Kidney (tissue), 14 donors: ENCODE results near the gene TLE5. TPM values are rescaled to one million over a fixed set of nuclear protein-coding genes. Genes with fewer than 3 reads are reported as not detected.

Source experiments
- DNase-seq, 5 donors: peaks; one replicate each; pipeline ENCODE4 v3.0.0-alpha.2; 2013 to 2020
- FAIRE-seq: peaks from 2 replicates; lab custom pipeline; 2012; peaks lifted over from hg19 to GRCh38; lab: Jason Lieb, UNC
- H3K27ac ChIP-seq, 2 donors: one replicate each; pipeline ENCODE4 v1.7.0; 2013; ENCODE audit warnings: low read depth in 2 of 2, low read length in 2 of 2, inconsistent platforms in 1 of 2
- H3K27me3 ChIP-seq: one replicate; pipeline ENCODE4 v1.7.1; 2013; ENCODE audit warnings: low read length, inconsistent platforms; ENCODE audit not compliant: control insufficient read depth, insufficient read depth
- H3K36me3 ChIP-seq, 3 donors: one replicate each; pipeline versions ENCODE4 v1.7.0 to v1.7.1; 2013; ENCODE audit warnings: low read length in 3 of 3, control low read depth in 1 of 3, inconsistent platforms in 1 of 3; ENCODE audit not compliant: insufficient read depth in 3 of 3, control insufficient read depth in 2 of 3
- H3K4me1 ChIP-seq, 3 donors: one replicate each; pipeline versions ENCODE4 v1.7.0 to v1.7.1; 2013; ENCODE audit warnings: low read length in 3 of 3, inconsistent platforms in 1 of 3, low read depth in 1 of 3; ENCODE audit not compliant: control insufficient read depth in 2 of 3, insufficient read depth in 2 of 3
- H3K4me3 ChIP-seq, 3 donors: one replicate each; pipeline versions ENCODE4 v1.7.0 to v1.8.1; 2013; ENCODE audit warnings: low read length in 3 of 3, control low read depth in 1 of 3, inconsistent platforms in 1 of 3
- H3K9ac ChIP-seq, 3 donors: one replicate each; pipeline versions ENCODE4 v1.7.0 to v1.7.1; 2013; ENCODE audit warnings: low read length in 3 of 3, control low read depth in 1 of 3, inconsistent platforms in 1 of 3
- H3K9me3 ChIP-seq, 3 donors: one replicate each; pipeline versions ENCODE4 v1.7.0 to v1.7.1; 2013; ENCODE audit warnings: low read length in 3 of 3, control low read depth in 1 of 3, inconsistent platforms in 1 of 3; ENCODE audit not compliant: control insufficient read depth in 2 of 3, insufficient read depth in 1 of 3
- CTCF ChIP-seq: IDR thresholded peaks from 3 replicates; pipeline ENCODE4 v1.5.1; 2012; ENCODE audit warnings: mild to moderate bottlenecking, moderate library complexity, borderline replicate concordance; ENCODE audit not compliant: insufficient read depth; ENCODE audit errors: extremely low read depth
- intact Hi-C: fragments of 100-400 bp; cut with DNase I; formaldehyde crosslinking; loops from one replicate; pipeline ENCODE4 v1.11.1; 2022
- polyA plus RNA-seq: library from polyadenylated mRNA; stranded (reverse); fragments of 350-450 nt; fragmentation: Illumina TruSeq; extraction: RNeasy Lipid Tissue Mini Kit (QIAGEN cat#74804); gene quantifications from one replicate; pipeline ENCODE4 v1.2.3, GENCODE V29; 2014; ENCODE audit warnings: low read depth, low replicate concordance; ENCODE audit not compliant: insufficient read depth
- total RNA-seq: library from RNA; stranded (reverse); fragmentation: NEBNext Ultra II Directional; extraction: Animal tissue kit (Norgen Biotek cat#: 25700); gene quantifications from one replicate; pipeline ENCODE4 v1.2.1, GENCODE V29; 2021
- donor health status: control.
- donor health status: control.
- donor health status: control.
- donor health status: control.
- donor health status: control.
- donor health status: DM: yes; HTN: yes; CAD: no.
- donor health status: Normal renal cell carcinoma (clear cell type).

Gene TLE5
- total and polyA plus RNA-seq, 2 donors from 2014 or later, result 526 to 580 TPM

- no peak for FAIRE-seq
- peaks cover 0 to 37% (median 22%) of the 10 kb centered on the region in 3 donors for H3K4me1 ChIP-seq
- no peak for TF ChIP-seq CTCF
- H3K27ac ChIP-seq, result peak overlapping the region in 1 of 2 donors; percentile 32
- intact Hi-C loops, result no loop called here
- H3K36me3 ChIP-seq, result peaks cover 5 to 33% (median 16%) of the 10 kb centered on the region in 3 donors
- no peak overlapping the region for H3K4me3 ChIP-seq
- no peaks in the 10 kb centered on the region for H3K9me3 ChIP-seq
- H3K27me3 ChIP-seq, result no peaks in the 10 kb centered on the region
- H3K9ac ChIP-seq, result no peak overlapping the region
- DNase-seq, result peak in 1 of 5 donors; percentile 49
These were observed 7.1 kb downstream of the TLE5 start for GRCh38 chr19:3054972-3055740.

- H3K9me3 ChIP-seq, result no peaks in the 10 kb centered on the region
- no peak overlapping the region for H3K4me3 ChIP-seq
- peak overlapping the region in 1 of 2 donors; percentile 20 for H3K27ac ChIP-seq
- no peak for DNase-seq
- no peak for TF ChIP-seq CTCF
- no peaks in the 10 kb centered on the region for H3K27me3 ChIP-seq
- FAIRE-seq, result no peak
- no peak overlapping the region for H3K9ac ChIP-seq
- intact Hi-C loops, result no loop called here
- H3K4me1 ChIP-seq, result peaks cover 0 to 32% (median 22%) of the 10 kb centered on the region in 3 donors
- H3K36me3 ChIP-seq, result peaks cover 2 to 27% (median 16%) of the 10 kb centered on the region in 3 donors
These were observed 7.9 kb downstream of the TLE5 start for GRCh38 chr19:3054265-3054971.

DNA sequence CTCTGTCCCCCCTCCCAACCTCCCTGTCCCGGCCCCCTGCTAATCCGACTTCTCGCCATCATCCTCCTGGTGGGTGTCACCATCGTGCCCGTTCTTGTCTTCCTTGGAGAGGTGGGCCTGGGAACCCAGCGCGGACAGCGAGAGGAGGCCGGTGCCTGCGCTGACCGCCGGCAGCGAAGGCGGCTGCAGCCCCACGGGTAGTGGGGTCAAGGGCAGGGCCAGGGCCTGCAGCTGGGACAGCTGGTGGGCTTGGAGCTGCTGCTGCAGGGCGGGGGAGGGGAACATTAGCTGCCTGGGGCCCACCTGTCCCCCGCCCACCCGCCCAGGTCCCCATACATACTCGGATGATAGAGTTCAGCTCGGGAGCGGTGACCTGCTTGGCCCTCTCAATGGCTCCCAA, 8.5 kb downstream of the TLE5 start:
- H3K9me3 ChIP-seq, result no peaks in the 10 kb centered on the region

More for the DNA sequence above, 8.5 kb downstream of the TLE5 start:
- FAIRE-seq, result no peak
- Histone ChIP-seq H3K27ac (no peak overlapping the region), H3K4me3 (no peak overlapping the region), H3K36me3 (peaks cover 2 to 26% (median 16%) of the 10 kb centered on the region in 3 donors), H3K27me3 (no peaks in the 10 kb centered on the region), H3K9ac (no peak overlapping the region), H3K4me1 (peaks cover 0 to 31% (median 21%) of the 10 kb centered on the region in 3 donors)
- TF ChIP-seq CTCF, result no peak
- peak in 1 of 5 donors; percentile 50 for DNase-seq
- intact Hi-C loops, result no loop called here
